Measurements from ENCODE around the gene CYP4F8. TPM values are rescaled to one million over a fixed set of nuclear protein-coding genes. Genes with fewer than 3 reads are reported as not detected.
"Not testable (repeated sequence)": the region's sequence is repeated elsewhere in the genome, so short reads cannot be mapped to it uniquely, and the experiment has no call there.

The CYP4F8 gene
- total RNA-seq, 1 experiment from 2014 or later: not detected

GRCh38 chr19:15644066-15644741 lies 29.2 kb downstream of the CYP4F8 start:
- DNase-seq (ENCODE audit: low read depth): no peak

GRCh38 chr19:15644816-15645215 lies 29.8 kb downstream of the CYP4F8 start:
- DNase-seq (ENCODE audit: low read depth): no peak

DNA sequence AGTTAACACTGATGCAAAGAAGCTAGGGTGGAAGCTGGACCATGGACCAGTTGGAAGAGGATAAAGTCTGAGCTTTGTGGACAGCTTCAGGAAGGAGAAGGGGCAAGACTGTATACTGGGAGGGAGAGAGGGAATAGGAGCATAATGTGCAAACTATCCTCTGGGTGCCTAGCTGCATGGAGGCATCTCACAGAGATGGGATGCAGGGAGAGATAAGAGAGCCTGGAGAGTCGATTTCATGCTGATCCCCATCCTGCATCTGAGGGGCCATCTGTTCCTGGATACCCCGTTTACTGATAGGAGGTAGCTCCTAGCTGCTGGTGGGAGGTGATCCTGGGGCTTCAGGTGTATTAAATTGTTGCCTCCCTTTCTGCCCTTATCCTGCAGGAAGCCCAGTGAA lies 34.5 kb downstream of the CYP4F8 start:
- DNase-seq (ENCODE audit: low read depth): no peak

DNA sequence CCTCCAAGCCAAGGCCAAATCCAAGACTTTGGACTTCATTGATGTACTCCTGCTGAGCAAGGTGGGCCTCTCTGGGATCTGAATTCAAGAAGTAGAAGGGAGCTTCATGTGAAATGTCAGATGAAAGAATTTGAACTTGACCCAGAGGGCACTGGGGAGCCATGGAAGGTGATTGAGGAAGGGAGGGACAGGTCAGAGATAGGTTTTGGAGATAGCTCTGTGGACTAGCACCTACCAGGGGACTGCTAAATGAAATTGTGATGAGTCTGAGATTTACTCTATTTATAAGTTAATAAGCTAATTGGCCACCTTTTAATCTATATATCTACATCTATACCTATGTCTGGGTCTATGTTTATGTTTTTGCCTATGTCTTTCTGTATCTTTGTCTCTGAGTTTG lies 35.1 kb downstream of the CYP4F8 start:
- DNase-seq (ENCODE audit: low read depth): not testable (repeated sequence)

- DNase-seq (ENCODE audit: low read depth): no peak
Measured at GRCh38 chr19:15651791-15652190, 36.8 kb downstream of the CYP4F8 start.

GRCh38 chr19:15652559-15653278 lies 37.7 kb downstream of the CYP4F8 start:
- DNase-seq (ENCODE audit: low read depth): no peak

DNA sequence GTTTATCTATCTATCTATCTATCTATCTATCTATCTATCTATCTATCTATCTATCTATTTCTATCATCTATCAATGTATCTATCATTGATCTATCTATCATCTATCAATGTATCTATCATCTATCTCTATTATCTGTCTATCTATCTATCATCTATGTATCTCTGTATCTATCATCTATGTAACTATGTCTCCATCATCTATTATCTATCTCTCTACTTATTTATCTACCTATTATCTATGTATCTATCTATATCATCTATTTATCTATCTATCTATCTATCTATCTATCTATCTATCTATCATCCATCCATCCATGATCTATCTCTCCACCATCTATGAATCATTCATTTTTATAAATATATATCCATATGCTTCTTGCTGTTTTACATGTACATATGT lies 41.4 kb downstream of the CYP4F8 start:
- DNase-seq (ENCODE audit: low read depth): no peak

DNA sequence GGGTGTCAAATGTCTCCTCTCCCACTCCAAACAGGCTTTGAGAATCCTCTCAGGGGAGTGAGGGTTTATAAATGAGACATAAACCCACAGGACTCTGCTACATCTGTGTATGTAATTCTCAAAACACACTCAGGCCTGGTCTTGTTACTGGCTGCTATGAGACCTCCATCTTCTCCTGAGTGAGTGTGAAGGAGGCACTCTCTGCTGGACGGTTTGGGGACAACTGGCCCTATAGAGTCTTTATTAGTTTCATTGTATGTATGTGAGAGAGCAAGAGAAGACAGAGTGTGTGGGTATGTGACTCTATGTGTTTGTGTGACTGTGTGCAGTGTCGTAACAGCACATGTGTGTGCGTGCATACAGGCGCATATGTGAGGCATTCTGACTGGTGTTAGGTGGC lies 48.2 kb downstream of the CYP4F8 start:
- DNase-seq (ENCODE audit: low read depth): no peak

GRCh38 chr19:15666186-15666585 lies 51.2 kb downstream of the CYP4F8 start:
- no peak for DNase-seq (ENCODE audit: low read depth)

DNA sequence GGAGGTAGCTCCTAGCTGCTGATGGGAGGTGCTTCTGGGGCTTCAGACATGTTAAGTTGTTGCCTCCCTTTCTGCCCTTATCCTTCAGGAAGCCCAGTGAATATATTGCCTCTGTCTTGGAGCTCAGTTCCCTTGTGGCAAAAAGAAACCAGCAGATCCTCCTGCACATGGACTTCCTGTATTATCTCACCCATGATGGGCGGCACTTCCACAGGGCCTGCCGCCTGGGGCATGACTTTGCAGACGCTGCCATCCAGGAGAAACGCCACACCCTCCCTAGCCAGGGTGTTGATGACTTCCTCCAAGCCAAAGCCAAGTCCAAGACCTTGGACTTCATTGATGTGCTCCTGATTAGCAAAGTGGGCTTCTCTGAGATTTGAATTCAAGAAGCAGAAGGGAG lies 51.9 kb downstream of the CYP4F8 start:
- DNase-seq (ENCODE audit: low read depth): no peak

DNA sequence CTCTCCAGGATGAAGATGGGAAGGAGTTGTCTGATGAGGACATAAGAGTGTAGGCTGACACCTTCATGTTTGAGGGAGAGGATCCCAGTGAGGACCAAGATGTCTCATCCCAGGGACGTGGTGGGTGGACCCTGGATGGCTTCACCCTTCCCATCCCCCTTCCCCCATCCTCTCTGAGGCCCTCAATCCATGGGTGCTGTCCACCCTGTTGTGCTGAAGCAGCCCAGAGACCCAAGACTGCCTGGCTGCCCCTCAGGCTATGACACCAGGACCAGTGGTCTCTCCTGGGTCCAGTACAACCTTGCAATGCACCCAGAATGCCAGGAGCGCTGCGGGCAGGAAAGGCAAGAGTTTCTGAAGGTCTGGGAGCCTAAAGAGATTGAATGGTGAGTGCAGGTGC lies 54.4 kb downstream of the CYP4F8 start:
- DNase-seq (ENCODE audit: low read depth): no peak

- DNase-seq (ENCODE audit: low read depth): no peak
Measured at GRCh38 chr19:15669891-15670290, 54.9 kb downstream of the CYP4F8 start.

- DNase-seq (ENCODE audit: low read depth): no peak
Measured at GRCh38 chr19:15671237-15671821, 56.3 kb downstream of the CYP4F8 start.

GRCh38 chr19:15671891-15672579 lies 57.0 kb downstream of the CYP4F8 start:
- DNase-seq (ENCODE audit: low read depth): no peak

DNA sequence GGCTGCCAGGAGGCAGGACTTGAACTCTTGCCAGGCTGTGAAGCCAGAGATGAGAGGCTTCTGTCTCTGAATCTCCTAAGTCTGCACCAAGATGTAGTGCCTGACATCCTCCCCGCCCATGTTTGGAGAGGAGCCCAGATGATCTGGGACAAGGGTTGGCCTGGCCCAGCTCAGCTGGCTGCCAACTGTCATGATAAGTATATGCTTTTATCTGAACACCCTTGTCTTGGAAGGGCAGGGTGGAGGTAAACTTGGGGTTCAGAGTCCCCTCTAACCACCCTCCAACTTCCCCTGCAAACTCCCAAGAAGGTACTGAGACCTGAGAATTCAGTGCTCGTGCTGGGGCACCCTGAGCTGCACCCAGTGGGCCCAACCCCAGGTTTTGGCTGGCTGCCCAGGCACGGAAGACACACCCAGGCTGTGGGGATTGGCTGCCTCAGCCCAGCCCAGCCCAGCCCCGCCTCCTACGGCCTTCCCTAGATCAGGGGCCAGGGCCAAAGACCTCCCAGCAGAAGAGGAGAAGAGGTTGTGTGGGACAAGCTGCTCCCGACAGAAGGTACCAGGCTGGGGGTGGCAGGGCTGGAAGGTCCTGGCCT lies 57.7 kb downstream of the CYP4F8 start, which contains the start of gene CYP4F12:
TSS of gene CYP4F12 (plus strand) at position 508 of the 596 bp plus-strand sequence. CDS start 443 bp downstream, outside the sequence.
- peak; percentile 59 for DNase-seq (ENCODE audit: low read depth)

DNA sequence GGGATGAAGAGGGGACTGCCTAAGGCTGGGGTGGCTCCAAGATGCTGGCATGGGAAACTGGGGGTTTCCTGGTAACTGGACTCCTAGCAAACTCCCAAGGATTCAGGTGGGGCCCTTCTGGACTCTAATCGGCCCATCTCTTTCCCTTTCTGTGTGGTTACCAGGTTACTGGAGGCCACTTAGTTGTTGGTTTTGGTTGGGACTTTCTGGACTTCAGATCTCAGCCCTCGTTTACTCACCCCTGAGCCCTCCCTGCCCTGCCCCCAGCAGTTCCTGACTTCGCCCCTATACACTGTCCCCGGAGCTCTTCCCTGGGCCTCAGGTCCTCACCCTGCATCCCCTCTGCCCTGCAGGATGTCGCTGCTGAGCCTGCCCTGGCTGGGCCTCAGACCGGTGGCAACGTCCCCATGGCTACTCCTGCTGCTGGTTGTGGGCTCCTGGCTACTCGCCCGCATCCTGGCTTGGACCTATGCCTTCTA lies 58.2 kb downstream of the CYP4F8 start:
- peak; percentile 28 for DNase-seq (ENCODE audit: low read depth)

- DNase-seq (ENCODE audit: low read depth): no peak
Measured at GRCh38 chr19:15675560-15675959, 60.5 kb downstream of the CYP4F8 start.

GRCh38 chr19:15679089-15679488 lies 64.1 kb downstream of the CYP4F8 start:
- no peak for DNase-seq (ENCODE audit: low read depth)

DNA sequence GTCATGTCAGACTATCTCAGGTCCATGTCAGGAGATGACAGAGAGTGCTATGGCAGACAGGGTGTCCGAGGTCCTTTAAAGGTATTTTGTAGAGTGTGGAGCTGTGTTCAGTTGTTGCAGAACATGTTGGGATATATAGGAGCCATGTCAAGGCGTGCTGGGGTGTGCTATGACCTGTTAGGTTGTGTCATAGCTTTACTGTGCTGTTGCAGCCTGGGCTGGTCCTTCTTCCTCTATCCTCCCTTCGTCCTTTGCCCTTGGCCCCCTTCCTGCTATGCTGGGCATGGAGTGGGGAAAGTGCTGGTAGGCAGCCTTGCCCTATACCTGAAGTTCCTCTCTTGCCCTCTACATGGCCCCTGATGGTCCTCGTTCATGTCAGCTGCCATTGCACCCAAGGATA lies 64.8 kb downstream of the CYP4F8 start:
- DNase-seq (ENCODE audit: low read depth): not testable (repeated sequence)
